Activated naive CD8-positive, alpha-beta T cell (primary cell): Measurements from ENCODE around the gene PEX14.
A peak's percentile ranks its signal among the peaks of the same experiment; 100 is the strongest.

Experiments used
- H3K27ac Mint-ChIP-seq: one replicate; pipeline ENCODE4 v1.8.0; 2021; ENCODE audit warnings: mixed read lengths
- H3K27me3 Mint-ChIP-seq: one replicate; pipeline ENCODE4 v1.8.0; 2021; ENCODE audit warnings: mixed read lengths
- H3K36me3 Mint-ChIP-seq: one replicate; pipeline ENCODE4 v1.8.0; 2021; ENCODE audit warnings: mixed read lengths
- H3K4me1 Mint-ChIP-seq: one replicate; pipeline ENCODE4 v1.8.0; 2021; ENCODE audit warnings: low read depth, mixed read lengths
- H3K4me3 Mint-ChIP-seq: one replicate; pipeline ENCODE4 v1.8.0; 2021; ENCODE audit warnings: mild to moderate bottlenecking, mixed read lengths
- H3K9me3 Mint-ChIP-seq: one replicate; pipeline ENCODE4 v1.8.0; 2021; ENCODE audit warnings: low read depth, mixed read lengths

The PEX14 gene

DNA sequence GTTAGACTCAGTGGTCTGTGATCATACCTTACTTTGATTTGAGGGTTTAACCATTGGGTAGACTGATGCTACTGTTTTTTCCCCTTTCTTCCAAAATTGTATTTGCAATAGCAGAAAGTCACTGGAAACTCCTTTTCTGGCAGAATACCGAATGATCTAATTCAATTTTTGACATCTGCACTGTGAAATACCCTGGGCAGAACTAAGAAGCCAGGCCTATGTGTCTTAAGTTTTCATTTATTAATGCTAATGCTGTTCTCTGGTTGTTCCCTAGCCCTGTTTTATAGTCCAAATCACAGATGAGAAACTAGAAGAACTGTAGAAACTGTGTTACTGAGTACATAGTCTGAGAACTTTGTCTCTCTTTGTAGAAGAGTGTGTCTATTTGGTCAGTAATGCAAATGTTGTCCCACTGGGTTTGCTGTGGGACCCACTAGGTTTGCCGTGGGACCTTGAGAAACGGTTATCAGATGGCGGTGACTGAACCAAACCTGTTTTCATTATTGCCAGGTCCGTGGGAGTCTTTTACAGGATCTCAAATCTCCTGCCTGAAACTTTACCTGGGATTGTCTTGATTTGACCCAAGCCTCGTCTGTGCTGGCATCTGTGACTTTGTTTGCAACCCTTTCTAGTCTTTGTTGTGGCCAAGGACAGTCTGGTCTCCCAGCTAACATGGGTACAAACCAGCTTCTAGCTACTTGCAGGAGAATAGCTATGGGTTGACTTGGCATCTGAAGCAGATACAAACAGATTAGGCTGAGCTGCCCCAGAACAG lies 41.4 kb downstream of the PEX14 start:
- peak overlapping the region; percentile 72 for H3K27ac Mint-ChIP-seq
- H3K36me3 Mint-ChIP-seq, result peaks cover 7% of the 10 kb centered on the region
- peaks cover 79% of the 10 kb centered on the region for H3K4me1 Mint-ChIP-seq
- H3K27me3 Mint-ChIP-seq, result no peaks in the 10 kb centered on the region
- no peak overlapping the region for H3K4me3 Mint-ChIP-seq
- H3K9me3 Mint-ChIP-seq, result no peaks in the 10 kb centered on the region

- no peaks in the 10 kb centered on the region for H3K9me3 Mint-ChIP-seq
- peaks cover 7% of the 10 kb centered on the region for H3K36me3 Mint-ChIP-seq
- no peaks in the 10 kb centered on the region for H3K27me3 Mint-ChIP-seq
- H3K4me1 Mint-ChIP-seq, result peaks cover 76% of the 10 kb centered on the region
- H3K27ac Mint-ChIP-seq, result peak overlapping the region; percentile 70
- no peak overlapping the region for H3K4me3 Mint-ChIP-seq
Observed at GRCh38 chr1:10516925-10517676, 42.4 kb downstream of the PEX14 start.

GRCh38 chr1:10517677-10517982 lies 42.9 kb downstream of the PEX14 start:
- no peaks in the 10 kb centered on the region for H3K27me3 Mint-ChIP-seq
- no peaks in the 10 kb centered on the region for H3K9me3 Mint-ChIP-seq
- H3K27ac Mint-ChIP-seq, result no peak overlapping the region
- no peak overlapping the region for H3K4me3 Mint-ChIP-seq
- peaks cover 78% of the 10 kb centered on the region for H3K4me1 Mint-ChIP-seq
- peaks cover 7% of the 10 kb centered on the region for H3K36me3 Mint-ChIP-seq

DNA sequence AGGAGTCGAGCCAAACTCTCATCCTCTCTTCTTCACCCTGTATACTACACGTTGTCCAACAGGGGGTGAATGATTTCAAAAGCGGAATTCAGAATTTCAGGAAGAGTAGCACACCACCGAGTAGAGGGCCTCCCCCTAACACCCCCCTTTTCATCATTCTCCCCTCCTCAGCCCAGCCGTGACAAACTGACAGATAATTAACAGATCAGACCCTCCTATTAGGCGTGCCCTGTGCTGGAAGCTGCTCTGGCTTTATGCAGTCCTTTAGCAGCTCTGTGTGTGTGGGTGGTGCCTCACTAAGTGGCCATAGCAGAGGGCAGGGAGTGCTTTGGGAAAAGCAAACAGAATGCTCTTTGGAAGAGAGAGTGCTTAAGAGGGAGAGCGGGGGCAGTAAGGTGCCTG lies 44.3 kb downstream of the PEX14 start:
- H3K4me1 Mint-ChIP-seq, result peaks cover 69% of the 10 kb centered on the region
- peaks cover 9% of the 10 kb centered on the region for H3K36me3 Mint-ChIP-seq
- H3K27me3 Mint-ChIP-seq, result no peaks in the 10 kb centered on the region
- H3K4me3 Mint-ChIP-seq, result no peak overlapping the region
- H3K9me3 Mint-ChIP-seq, result no peaks in the 10 kb centered on the region
- no peak overlapping the region for H3K27ac Mint-ChIP-seq

DNA sequence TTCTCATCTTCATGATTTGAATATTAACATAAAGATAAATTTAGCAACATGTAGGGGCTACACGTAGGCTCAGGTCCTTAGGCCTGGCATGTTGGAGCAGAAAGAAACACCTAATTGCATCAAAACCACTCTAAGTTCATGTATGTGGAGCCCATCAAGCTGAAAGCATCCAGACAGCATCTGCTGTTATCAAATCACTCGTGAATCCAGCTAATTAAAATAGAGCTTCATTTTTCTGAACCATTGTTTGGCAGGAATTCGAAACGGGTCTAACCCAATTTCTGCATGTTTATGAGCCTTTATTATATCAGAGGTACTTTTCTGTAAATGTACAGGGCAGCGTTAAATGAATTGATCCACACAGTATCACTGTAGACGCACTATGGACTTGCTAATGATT lies 45.7 kb downstream of the PEX14 start:
- peaks cover 67% of the 10 kb centered on the region for H3K4me1 Mint-ChIP-seq
- H3K36me3 Mint-ChIP-seq, result peaks cover 14% of the 10 kb centered on the region
- H3K27ac Mint-ChIP-seq, result no peak overlapping the region
- no peaks in the 10 kb centered on the region for H3K27me3 Mint-ChIP-seq
- no peak overlapping the region for H3K4me3 Mint-ChIP-seq
- H3K9me3 Mint-ChIP-seq, result no peaks in the 10 kb centered on the region

DNA sequence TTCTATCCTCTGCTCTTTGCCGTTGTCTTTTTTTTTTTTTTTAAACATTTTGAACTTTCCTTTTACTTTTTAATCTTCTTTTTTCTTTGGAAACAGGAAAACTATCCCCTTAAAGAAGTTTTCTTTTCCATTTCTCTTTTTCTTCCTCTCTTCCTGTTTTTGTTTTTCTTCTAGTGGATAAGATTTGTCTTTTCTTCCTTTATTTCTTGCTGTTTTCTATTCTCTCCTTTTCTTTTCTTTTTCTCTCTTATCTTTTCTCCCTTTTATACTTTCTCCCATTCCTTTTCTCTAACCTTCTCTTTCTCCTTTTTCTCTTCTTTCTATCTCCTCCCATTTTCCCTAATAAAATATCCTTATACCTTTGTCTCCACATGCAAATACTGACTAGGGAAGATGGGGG lies 46.2 kb downstream of the PEX14 start:
- Mint-ChIP-seq H3K36me3 (peaks cover 14% of the 10 kb centered on the region), H3K9me3 (no peaks in the 10 kb centered on the region), H3K4me3 (no peak overlapping the region), H3K27ac (no peak overlapping the region), H3K4me1 (peaks cover 63% of the 10 kb centered on the region), H3K27me3 (no peaks in the 10 kb centered on the region)

DNA sequence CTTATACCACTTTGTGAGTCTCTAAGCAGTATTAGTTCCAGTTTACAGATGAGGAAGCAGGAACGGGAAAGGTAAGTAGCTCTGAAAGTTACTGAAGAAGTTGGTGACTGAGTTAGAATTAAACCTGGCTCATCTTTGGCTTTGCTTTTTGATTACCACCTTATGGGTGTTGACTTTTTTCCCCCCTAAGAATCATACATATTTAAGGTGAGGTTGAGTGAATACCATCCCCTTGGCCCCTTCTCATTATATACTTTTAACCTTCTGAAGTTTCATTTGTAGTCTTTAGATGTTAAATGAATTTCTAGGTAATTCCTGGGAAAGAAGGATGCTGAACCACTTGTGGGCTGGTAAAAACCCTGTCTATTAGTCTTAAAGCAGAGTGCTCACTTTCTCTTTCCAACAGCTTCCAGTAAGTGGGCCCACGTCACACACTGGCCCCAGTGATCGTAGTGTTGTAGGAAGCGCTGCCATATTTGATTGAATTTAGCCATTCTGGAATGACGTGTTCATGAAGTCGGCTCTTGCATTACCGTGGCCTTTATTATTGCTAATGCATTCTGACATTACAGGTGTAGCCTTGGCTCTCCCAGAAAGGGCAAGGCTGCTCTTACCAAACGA lies 46.9 kb downstream of the PEX14 start:
- Mint-ChIP-seq H3K4me1 (peaks cover 56% of the 10 kb centered on the region), H3K27ac (no peak overlapping the region), H3K4me3 (no peak overlapping the region), H3K9me3 (no peaks in the 10 kb centered on the region), H3K27me3 (no peaks in the 10 kb centered on the region), H3K36me3 (peaks cover 14% of the 10 kb centered on the region)

- Mint-ChIP-seq H3K4me3 (no peak overlapping the region), H3K27ac (no peak overlapping the region), H3K9me3 (no peaks in the 10 kb centered on the region), H3K36me3 (peaks cover 14% of the 10 kb centered on the region), H3K27me3 (no peaks in the 10 kb centered on the region), H3K4me1 (peaks cover 48% of the 10 kb centered on the region)
Observed at GRCh38 chr1:10522322-10522860, 47.6 kb downstream of the PEX14 start.

GRCh38 chr1:10525208-10525607 lies 50.5 kb downstream of the PEX14 start:
- H3K27me3 Mint-ChIP-seq, result no peaks in the 10 kb centered on the region
- H3K9me3 Mint-ChIP-seq, result no peaks in the 10 kb centered on the region
- H3K36me3 Mint-ChIP-seq, result peaks cover 11% of the 10 kb centered on the region
- no peak overlapping the region for H3K27ac Mint-ChIP-seq
- peaks cover 43% of the 10 kb centered on the region for H3K4me1 Mint-ChIP-seq
- no peak overlapping the region for H3K4me3 Mint-ChIP-seq

GRCh38 chr1:10528066-10529014 lies 53.6 kb downstream of the PEX14 start:
- Mint-ChIP-seq H3K4me1 (peaks cover 24% of the 10 kb centered on the region), H3K27me3 (no peaks in the 10 kb centered on the region), H3K9me3 (no peaks in the 10 kb centered on the region), H3K27ac (no peak overlapping the region), H3K4me3 (no peak overlapping the region), H3K36me3 (peaks cover 11% of the 10 kb centered on the region)

GRCh38 chr1:10529091-10529490 lies 54.3 kb downstream of the PEX14 start:
- Mint-ChIP-seq H3K27me3 (no peaks in the 10 kb centered on the region), H3K27ac (peak overlapping the region; percentile 7), H3K36me3 (peaks cover 9% of the 10 kb centered on the region), H3K4me1 (peaks cover 24% of the 10 kb centered on the region), H3K4me3 (no peak overlapping the region), H3K9me3 (no peaks in the 10 kb centered on the region)

- peaks cover 19% of the 10 kb centered on the region for H3K4me1 Mint-ChIP-seq
Observed at GRCh38 chr1:10529765-10530164, 55.0 kb downstream of the PEX14 start.

GRCh38 chr1:10530281-10530740 lies 55.6 kb downstream of the PEX14 start:
- no peak overlapping the region for H3K4me3 Mint-ChIP-seq
- no peak overlapping the region for H3K27ac Mint-ChIP-seq
- no peaks in the 10 kb centered on the region for H3K9me3 Mint-ChIP-seq
- H3K36me3 Mint-ChIP-seq, result peaks cover 5% of the 10 kb centered on the region
- peaks cover 14% of the 10 kb centered on the region for H3K4me1 Mint-ChIP-seq
- H3K27me3 Mint-ChIP-seq, result no peaks in the 10 kb centered on the region

More at GRCh38 chr1:10529765-10530164, 55.0 kb downstream of the PEX14 start:
- Mint-ChIP-seq H3K27ac (no peak overlapping the region), H3K9me3 (no peaks in the 10 kb centered on the region), H3K4me3 (no peak overlapping the region), H3K27me3 (no peaks in the 10 kb centered on the region), H3K36me3 (peaks cover 5% of the 10 kb centered on the region)

GRCh38 chr1:10530756-10531495 lies 56.2 kb downstream of the PEX14 start:
- Mint-ChIP-seq H3K27ac (no peak overlapping the region), H3K9me3 (no peaks in the 10 kb centered on the region), H3K27me3 (no peaks in the 10 kb centered on the region), H3K36me3 (peaks cover 5% of the 10 kb centered on the region), H3K4me1 (peaks cover 14% of the 10 kb centered on the region), H3K4me3 (no peak overlapping the region)
